A204.1 (cell line): Measurements from ENCODE around the gene ARHGAP6.
"Not testable (repeated sequence)": the region's sequence is repeated elsewhere in the genome, so short reads cannot be mapped to it uniquely, and the experiment has no call there.

Experiments used
- FAIRE-seq: peaks from 2 replicates; lab custom pipeline; 2012; peaks lifted over from hg19 to GRCh38; lab: Jason Lieb, UNC

ARHGAP6 gene

DNA sequence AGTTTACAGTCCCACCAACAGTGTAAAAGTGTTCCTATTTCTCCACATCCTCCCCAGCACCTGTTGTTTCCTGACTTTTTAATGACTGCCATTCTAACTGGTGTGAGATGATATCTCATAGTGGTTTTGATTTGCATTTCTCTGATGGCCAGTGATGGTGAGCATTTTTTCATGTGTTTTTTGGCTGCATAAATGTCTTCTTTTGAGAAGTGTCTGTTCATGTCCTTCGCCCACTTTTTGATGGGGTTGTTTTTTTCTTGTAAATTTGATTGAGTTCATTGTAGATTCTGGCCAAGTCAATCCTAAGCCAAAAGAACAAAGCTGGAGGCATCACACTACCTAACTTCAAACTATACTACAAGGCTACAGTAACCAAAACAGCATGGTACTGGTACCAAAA lies 146.5 kb downstream of the ARHGAP6 start:
- FAIRE-seq = not testable (repeated sequence)

DNA sequence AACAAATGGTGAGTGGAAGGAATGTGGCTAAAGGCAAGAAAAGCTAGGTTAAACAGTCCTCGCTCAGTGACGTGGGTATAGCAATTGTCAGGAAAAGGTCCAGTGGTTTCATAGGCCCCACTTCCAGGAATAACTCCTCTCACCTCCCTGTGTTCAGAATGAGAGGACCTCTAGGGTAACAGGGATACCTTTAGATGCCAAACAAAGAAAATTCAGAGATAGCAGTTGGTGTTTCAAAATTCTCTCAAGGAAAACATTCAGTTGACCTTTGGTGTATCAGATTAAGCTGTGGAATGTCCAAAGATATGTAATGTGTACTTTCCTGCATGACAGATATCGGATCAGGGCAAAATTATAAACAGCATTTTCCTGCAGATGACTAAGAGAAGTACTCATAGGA lies 155.9 kb downstream of the ARHGAP6 start:
- FAIRE-seq = no peak

DNA sequence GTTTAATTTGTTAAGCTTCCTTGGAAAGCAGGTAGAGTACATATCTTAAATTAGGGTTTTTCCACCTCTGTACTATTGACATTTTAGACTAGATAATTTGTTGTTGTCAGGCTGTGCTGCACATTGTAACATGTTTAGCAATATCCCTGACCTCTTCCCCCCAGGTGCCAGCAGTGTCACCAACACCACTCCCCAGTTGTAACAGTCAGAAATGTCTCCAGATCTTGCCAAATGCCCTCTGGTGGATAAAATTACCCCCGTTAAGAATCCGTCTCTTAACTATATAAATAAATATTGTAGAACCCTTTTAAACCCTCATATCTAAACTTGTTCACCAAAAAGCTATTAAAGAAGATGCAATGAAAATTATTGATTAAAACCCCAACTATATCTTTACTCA lies 161.5 kb downstream of the ARHGAP6 start:
- no peak for FAIRE-seq

DNA sequence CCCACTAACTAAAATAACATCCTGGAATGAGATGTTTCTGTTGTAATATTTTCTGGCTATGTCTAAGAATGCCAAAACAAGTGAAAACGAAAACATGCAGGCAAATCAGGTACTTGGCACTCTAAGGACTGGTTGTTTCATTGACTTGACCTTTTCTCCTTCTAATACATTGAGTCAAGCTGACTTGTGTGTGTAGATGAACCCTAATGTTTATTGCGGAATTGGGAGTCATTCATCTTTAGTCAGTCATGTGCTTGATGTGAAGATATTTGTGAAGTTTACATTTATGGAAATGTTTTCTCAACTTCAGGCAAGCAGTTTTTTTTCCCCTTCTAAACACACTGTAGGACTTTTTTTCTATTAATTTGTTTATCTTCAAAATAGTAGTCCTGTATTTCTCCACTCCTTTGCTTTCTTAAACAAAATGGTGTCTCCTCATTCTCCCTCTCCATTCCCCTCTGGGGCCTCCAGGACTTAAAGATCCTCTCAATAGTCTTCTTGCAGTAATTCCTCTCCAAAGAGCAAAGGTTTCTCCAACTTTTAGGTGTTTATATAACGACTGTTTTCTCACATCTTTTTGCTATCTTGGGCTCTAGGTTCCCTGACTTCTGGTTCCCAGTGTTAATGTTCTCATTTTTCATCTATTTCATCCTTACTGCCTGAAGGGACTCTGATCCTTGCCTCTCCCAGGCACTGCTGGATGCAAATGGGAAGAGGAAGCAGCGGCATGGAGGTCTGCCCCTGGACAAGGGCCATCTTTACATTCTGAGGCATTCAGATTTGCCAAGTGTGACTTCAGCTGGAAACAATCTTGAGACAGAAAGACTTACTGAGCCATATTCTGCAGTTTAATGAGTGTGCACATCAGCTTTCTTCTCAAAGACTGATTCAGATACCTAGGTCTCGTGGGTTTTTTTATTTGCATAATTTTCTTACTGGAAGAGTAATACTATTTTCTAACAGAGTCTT lies 166.4 kb downstream of the ARHGAP6 start:
- no peak for FAIRE-seq

DNA sequence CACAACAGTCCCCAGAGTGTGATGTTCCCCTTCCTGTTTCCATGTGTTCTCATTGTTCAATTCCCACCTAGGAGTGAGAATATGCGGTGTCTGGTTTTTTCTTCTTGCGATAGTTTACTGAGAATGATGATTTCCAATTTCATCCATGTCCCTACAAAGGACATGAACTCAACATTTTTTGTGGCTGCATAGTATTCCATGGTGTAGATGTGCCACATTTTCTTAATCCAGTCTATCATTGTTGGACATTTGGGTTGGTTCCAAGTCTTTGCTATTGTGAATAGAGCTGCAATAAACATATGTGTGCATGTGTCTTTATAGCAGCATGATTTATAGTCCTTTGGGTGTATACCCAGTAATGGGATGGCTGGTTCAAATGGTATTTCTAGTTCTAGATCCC lies 174.3 kb downstream of the ARHGAP6 start:
- not testable (repeated sequence) for FAIRE-seq

DNA sequence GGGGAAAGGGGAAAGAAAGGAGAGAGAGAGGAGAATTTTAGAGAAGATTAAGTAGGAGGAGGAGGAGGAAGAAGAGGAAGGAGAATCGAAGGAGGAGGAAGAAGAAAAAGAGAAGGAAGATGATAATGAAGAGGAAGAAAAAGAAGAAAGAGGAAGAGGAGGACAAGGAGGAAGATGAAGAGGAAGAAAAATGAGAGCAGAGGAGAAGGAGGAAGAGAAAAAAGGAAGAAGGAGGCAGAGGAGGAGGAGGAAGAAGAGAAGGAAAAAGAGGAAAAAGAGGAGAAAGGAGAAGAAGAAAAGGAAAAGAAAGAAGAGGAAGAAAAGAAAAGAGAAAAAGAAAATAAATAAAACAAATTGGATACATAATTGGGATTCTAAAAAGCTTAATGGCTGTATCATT lies 181.4 kb downstream of the ARHGAP6 start:
- FAIRE-seq = no peak

DNA sequence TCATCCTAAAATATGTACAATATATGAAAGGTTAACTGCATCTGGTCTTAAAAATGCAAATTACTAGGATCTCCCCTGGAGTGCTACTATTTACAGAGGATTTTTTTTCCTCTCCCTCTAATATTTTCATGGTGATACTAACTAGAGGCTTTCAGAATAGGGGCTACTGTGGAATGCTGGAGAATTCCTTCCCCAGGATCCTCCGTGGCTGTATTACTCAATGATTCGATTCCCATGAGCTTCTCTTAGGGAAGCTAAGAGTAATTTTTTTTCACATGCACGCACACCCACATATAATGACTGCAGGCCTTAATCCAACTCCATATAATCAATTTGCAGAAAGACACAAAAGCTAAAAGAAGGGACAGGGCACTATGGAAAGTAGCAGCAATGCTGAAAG lies 184.7 kb downstream of the ARHGAP6 start:
- FAIRE-seq = no peak

DNA sequence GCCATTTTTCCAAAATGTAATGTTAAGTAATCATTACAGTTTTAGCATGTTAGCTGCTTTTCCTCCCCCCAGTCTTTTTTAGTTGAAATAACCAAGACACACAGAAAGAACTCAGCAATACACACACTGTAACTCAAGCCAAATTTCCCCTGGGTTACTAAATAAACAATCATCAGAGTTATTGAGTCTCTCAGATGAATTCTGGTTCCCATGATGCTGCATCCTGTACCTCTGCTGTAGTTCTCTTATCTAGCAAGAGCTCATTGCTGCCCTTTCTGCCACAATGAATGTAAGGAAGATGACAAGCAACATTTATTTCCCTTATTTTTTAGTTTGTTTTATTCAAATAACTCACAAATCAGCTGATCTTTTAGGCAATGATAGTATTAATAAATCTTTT lies 185.1 kb downstream of the ARHGAP6 start:
- FAIRE-seq = no peak

DNA sequence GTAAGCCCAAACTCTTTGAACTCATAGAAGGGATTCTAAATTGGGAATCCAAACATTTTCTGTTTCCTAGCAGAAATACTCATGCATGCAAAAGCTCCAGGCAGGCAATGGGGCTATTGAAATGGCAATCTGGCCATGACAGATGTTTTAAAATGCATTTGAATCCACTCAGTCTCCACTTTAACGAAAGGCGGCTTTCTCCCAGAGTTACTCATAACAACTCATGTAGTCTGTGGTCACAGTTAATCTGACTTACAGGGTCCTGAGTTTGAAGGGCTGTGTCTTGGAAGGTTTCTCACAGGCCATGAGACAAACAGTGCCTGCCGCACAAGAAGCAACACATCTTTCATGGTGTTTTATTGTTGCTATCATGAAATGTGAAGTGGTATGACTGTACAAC lies 186.8 kb downstream of the ARHGAP6 start:
- no peak for FAIRE-seq

DNA sequence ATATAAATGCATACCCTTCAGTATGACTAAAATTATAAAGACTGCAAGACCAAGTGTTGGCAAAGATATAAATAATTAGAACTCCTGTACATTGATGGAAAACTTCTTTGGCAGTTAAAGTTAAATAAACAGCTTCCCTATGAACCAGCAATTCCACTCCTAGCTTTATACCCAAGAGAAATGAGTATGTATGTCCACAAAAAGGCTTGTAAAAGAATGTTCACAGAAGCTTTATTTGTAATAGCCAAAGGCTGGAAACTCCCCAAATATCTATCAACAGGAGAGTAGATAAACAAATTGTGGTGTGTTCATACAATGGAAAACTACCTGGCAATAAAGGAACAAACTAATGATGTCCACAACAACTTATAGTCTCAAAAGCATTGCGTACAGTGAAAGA lies 187.7 kb downstream of the ARHGAP6 start:
- no peak for FAIRE-seq

DNA sequence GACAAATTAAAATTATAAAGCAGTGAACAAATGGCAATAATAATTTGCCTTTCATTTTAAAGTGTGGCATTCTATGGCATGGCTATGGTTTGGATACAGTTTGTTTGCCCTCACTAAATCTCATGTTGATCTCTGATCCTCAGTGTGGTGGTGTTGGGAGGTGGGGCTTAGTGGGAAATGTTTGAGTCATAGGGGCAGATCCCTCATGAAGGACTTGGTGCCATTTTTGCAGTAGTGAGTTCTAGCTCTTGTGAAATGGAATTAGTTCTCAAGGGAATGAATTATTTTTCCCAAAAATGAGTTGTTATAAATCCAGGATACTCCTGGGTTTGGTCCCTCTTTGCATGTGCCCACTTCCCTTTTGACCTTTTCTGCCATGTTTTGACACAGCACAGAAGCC lies 191.1 kb downstream of the ARHGAP6 start:
- FAIRE-seq = no peak

DNA sequence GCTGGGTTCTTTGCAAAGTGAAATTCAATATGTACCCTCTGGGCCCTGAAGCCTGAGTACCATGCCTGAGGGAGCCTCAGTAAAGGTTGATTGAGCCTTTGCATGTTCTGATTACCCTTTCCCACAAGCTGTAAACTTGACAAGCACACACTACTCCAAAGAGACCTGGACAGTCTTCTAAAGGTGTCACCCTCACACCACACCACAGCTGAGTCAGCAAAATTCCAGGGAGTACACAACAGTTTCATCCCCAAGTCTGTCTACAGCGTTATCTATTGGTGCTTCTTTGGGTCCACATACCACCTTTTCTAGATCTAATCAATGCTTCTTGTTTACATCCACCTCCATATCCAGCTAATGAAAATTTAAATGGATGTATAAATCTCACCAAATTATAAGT lies 191.7 kb downstream of the ARHGAP6 start:
- FAIRE-seq = no peak

DNA sequence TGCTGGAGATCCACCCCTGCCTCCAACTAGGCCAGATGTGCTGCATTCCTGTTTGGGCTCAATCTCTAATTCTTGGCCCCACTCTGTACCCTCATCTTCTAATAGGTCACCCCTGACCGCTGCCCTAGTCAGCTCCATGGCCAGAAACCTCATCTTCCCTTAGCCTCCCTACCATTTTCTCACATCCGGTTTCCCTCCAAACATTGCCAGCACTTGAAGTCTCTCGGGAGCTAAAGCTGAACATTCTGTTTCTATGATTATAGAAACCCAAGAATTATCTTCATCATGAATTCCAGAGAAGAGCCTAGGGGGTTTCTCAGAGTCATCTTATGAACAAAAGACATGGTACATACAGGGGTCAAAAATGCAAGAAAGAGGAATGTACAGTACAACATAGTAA lies 192.8 kb downstream of the ARHGAP6 start:
- no peak for FAIRE-seq

DNA sequence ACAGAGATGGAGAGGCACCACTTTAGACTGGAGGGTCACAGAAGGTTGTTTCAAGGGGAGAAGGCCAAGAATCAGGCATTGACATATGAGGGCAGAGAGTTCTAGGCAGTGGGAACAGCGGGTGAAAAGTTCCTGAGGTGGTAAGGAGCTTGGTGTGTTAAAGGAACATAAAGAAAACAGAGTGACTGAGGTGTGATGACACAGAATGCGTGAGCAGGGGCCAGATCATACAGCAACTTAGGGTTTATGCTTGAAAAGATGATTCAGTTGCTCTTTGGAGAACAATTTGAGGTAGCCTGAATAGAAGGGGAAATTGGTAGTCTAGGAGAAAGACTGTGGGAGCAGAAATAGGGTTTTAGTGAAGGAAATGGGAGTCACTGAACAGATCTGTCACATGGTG lies 193.3 kb downstream of the ARHGAP6 start:
- FAIRE-seq = no peak

DNA sequence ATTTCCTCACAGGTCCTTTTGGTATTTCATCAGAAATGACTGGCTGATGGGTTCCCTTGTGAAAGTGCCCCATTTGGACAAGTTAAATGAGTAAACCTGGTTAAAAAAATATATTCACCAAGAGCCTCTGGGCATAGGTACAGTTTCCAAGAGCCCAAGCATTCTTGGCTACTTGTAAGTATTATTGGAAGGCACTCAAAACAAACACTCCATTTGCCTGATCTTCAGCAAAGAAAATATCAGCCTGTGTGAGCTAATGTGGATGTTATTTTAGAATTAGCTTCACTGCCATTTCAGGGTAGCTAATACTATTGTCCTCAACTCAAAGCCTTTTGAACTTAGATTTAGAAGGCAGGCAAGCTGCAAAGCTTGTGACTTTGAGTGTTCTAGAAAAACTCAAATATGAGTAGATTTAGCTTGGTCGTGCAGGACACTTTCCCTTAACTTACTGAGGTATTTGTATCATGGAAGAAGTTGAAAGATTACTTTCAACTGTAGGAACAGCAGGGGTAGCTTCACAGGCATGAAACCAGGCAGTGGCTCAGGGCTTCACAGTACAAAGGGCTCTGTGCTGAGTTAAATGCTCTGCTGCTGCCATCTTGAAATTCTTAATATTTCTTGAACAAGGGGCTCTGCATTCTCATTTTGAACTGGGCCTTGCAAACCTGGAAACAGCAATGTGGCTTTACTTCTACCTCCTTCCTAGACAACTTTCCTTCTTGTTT lies 195.3 kb downstream of the ARHGAP6 start:
- FAIRE-seq = no peak

DNA sequence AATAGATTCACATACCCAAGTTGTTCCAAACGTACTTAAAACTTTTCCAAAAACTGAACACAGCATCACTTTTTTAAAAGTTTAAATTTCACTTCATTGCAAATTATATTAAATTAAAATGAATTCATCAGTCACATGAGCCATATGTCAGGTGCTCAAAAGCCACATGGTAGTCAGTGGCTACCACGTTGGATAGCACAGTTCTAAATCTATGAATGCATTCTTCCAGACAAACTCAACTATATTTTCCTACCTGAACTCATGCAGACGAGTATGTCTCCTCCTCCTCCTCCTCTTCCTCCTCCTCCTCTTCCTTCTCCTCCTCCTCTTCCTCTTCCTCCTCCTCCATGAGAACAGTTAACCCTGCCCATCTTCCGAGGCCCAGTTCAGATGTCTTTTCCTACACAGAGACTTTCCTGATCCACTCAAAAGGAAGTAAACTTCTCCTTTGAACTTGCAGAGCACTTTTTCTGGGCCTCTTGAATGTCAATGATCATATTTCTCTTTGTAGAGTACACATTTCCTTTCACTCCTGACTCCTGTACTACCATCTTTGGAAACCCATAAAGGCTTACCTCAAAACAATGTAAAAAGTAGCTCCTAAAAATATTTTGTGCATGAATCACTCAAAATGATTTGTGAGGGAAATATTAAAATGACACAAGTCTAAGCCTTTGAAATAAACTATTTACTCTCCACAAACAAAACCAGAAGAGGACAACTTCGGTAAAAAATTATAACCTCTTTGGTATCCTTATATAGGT lies 199.9 kb downstream of the ARHGAP6 start:
- FAIRE-seq = no peak

DNA sequence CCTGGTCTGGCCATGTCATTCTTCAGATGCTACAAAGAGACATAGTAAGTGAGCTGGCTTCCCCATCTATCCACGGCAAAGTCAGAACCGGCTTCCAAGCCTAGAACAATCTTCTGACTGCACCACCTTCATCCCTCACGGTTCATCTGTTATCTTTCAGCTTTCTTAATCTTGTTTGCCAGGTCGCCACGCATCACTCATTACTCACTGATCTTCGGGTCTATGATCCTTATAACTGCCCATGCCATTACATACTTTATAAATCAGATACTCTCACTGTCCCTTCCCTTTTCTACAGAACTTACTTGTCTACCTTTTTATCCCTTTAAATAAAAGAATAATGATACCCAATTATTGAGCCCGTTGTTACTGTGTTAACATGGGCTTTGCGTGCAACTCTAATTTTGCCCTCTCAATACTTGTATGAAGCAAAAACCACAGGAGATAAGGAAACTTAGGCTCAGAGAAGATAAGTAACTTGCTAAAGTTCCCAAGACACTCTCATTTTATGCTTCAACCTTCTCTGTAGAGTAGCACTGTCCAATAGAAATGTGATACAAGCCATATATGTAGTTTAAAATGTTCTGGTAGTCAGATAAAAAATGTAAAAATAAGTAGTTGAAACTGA lies 200.8 kb downstream of the ARHGAP6 start:
- FAIRE-seq = no peak

DNA sequence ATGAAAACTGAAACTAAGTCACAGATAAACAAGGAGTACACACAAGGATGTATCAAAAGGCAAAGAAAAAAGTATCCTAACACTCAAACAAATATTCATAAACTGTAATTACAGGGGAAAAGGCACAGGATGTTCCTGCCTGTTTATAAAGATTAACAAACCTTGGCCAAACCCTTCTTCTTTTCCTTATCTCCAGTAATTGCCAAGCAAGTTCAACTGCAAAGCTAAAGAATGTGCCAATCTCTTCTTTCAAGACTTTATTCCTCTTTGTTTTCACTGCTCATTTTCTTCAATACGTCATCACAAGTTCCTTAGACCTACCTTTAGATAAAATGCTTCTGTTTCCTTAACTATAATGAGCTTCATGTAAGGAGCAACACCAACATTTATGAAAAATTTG lies 201.3 kb downstream of the ARHGAP6 start:
- no peak for FAIRE-seq

DNA sequence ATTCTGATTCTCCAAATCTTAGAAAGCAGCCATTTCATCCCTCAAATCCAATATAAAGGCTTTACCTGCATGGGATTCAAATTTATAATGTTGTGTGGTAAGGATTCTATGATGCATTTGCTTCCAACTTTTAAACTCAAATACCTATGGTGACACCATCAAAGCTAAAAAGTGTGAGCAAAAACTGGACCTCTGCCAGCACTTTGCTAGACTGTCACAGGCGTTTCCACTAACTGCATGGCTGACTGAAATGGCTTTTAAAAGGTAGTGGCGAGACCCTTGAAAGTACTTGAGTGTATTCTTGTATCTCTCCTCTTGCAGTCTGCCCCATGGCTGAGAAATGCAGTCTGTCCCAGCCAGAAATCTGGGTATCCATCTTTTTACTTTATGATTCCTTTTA lies 203.1 kb downstream of the ARHGAP6 start:
- FAIRE-seq = no peak

DNA sequence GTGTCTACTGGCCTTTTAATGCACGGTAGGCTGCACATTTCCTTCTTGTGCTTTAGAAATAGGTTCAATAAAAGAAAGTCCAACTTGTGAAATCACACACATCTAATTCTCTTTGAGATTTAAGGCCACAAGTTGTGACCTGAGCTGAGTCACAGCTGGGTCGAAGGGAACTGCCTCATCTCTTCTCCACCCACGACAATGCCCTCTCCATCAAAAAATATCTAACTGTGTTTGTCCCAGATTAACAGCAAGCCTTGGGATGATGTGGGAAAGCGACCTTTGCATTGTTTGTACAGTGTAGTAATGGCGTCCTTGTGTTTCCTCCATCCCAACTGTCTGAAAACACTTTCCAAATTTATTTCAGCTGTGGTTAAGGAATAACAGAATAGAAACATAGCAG lies 203.6 kb downstream of the ARHGAP6 start:
- no peak for FAIRE-seq

DNA sequence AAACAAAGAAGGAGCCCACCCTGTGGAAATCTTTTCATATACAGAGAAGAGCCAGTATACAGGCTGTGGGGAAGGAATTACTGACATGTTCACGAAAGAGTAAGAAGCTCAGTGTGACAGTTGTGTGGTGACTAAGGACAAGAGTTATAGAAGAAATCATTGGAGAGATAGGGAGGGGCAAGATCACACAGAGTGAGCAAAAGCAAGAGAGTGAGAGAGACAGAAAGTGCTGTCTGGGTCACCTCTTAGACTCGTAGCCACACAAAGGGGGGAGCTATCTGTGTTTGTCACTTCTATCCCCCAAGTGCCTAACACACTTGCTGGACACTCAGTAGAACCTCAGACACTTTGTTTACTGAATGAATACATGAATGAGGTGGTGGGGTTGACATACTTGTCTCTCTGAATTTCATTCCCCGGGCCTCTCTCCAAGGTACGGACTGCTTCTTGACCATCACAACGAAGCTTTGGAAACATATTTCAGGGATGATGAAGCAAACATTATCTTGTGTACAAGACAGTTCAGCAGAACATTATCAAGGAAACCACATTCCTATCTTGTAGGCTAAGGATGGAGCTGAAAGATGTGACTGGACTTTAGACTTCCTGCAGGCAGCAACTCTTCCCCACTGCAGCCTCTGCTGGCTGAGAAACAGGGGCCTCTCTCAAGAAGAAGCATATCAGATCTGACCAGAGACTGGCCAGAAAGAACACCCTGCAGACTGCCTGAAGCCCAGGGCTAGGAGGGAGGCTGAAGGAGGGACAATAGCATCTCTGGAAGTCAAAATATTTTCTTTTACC lies 204.3 kb downstream of the ARHGAP6 start:
- FAIRE-seq = no peak

DNA sequence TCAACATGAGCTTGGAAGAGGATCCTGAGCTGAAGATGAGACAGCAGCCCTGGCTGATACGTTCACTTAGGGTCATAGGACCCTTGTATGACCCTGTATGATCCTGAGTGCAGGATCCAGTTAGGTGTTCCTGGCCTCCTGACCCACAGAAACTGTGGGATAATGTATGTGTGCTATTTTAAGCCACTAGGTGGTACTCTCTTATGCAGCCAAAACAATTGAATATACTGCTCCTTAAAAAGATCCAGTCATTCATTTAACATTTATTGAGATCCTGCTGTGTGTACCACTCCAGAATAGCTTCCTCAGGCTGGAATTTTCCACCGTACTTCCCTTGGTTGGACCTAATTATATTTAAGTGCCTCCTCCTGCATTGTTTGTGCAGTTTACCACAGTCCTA lies 205.4 kb downstream of the ARHGAP6 start:
- no peak for FAIRE-seq
